NB4 (cell line): ENCODE data around the gene RGS3.

ENCODE experiments used
- DNase-seq: peaks from one replicate; pipeline ENCODE4 v3.0.0; 2010; ENCODE audit warnings: low read depth
- H3K4me3 ChIP-seq: one replicate; pipeline ENCODE4 v1.5.1; 2011; ENCODE audit warnings: mild to moderate bottlenecking, low read depth, low read length, moderate library complexity
- MYC ChIP-seq: IDR thresholded peaks from 2 replicates; pipeline ENCODE4 v1.6.1; 2011; ENCODE audit warnings: low read depth, low read length
- POLR2A ChIP-seq: IDR thresholded peaks from 2 replicates; pipeline ENCODE4 v1.6.1; 2011; ENCODE audit warnings: mild to moderate bottlenecking; ENCODE audit not compliant: insufficient read length; ENCODE audit errors: extremely low read depth
- TF ChIP-seq, protein P1 (sequence below): IDR thresholded peaks from one replicate; pipeline ENCODE4 v1.5.1; 2012; ENCODE audit warnings: low read depth, low read length
- TF ChIP-seq, protein P2 (sequence below): IDR thresholded peaks from 2 replicates; pipeline ENCODE4 v1.6.1; 2011; ENCODE audit warnings: low read depth, low read length

Gene RGS3

DNA sequence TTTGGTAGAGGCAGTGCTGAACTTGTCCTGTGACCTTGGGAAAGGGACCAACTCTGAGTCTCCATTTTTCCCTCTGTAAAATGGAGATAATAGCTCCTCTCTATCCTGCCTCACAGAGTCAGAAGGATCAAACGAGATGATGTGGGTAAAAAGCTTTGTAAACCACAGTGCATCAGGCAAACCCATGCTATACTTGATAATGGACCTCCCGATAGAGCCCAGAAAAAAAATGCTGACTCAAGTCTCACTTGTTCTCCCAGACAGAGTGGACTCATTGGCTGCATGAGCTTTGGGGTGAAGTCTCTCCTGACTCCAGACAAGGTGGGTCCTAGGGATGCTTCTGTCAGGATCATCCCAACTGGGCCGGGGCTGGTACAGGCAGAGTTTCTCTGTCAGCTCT, 32.0 kb downstream of the RGS3 start:
- TF ChIP-seq, protein P1, sequence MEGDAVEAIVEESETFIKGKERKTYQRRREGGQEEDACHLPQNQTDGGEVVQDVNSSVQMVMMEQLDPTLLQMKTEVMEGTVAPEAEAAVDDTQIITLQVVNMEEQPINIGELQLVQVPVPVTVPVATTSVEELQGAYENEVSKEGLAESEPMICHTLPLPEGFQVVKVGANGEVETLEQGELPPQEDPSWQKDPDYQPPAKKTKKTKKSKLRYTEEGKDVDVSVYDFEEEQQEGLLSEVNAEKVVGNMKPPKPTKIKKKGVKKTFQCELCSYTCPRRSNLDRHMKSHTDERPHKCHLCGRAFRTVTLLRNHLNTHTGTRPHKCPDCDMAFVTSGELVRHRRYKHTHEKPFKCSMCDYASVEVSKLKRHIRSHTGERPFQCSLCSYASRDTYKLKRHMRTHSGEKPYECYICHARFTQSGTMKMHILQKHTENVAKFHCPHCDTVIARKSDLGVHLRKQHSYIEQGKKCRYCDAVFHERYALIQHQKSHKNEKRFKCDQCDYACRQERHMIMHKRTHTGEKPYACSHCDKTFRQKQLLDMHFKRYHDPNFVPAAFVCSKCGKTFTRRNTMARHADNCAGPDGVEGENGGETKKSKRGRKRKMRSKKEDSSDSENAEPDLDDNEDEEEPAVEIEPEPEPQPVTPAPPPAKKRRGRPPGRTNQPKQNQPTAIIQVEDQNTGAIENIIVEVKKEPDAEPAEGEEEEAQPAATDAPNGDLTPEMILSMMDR = no peak
- no peak for TF ChIP-seq MYC
- TF ChIP-seq, protein P2, sequence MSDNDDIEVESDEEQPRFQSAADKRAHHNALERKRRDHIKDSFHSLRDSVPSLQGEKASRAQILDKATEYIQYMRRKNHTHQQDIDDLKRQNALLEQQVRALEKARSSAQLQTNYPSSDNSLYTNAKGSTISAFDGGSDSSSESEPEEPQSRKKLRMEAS = no peak
- no peak for TF ChIP-seq POLR2A
- no peak for DNase-seq
- no peak overlapping the region for H3K4me3 ChIP-seq

DNA sequence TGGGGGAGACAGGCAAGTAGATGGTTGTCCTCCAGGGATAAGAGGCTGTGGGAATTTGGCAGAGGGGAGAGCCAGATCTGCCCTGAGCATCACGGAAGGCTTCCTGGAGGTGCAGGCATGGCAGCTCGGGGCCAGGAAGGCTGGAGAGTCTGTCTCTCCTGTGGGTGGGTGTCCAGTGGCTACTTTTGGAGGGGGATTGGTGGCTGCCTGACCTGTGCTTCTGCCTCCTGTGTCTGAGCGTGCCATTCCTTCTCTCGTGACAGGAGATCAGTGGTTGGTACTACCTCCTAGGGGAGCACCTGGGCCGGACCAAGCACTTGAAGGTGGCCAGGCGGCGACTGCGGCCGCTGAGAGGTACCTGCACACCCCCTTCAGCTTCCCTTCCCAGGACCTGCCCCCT, 33.5 kb downstream of the RGS3 start:
- no peak for DNase-seq
- no peak for TF ChIP-seq MYC
- TF ChIP-seq, protein P1 = no peak
- TF ChIP-seq, protein P2 = no peak
- TF ChIP-seq POLR2A = no peak
- H3K4me3 ChIP-seq = no peak overlapping the region

DNA sequence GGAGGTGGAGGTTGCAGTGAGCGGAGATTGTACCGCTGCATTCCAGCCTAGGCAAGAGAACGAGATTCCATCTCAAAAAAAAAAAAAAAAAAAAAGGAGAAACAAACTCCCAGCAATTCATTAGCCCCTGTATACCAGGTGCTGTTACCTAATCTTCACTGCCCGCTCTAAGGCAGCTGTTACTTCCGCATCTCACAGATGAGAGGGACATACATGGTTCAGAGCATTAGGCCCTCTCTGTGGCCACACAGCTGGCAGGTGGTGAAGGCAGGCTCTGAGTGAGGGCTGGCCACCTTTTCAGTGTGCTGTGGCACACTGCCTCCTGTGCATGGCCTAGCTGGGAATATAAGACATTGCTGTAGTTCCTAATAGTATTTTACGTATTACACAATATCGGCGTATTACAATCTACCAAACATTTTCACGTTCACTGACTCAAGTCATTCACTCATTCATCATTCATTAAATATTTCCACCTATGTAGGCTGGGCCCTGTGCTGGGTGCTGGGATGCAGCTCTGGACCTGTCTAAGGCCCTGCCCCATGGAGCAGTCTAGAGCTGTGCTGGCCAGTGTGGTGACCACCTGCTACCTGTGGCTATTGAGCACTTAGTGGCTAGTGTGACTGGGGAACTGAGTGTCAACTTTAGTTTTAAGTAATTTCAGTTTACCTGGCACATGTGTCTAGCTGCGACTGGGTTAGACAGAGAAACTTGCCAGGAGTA, 35.8 kb downstream of the RGS3 start:
- no peak overlapping the region for H3K4me3 ChIP-seq
- no peak for DNase-seq
- TF ChIP-seq, protein P1 = no peak

DNA sequence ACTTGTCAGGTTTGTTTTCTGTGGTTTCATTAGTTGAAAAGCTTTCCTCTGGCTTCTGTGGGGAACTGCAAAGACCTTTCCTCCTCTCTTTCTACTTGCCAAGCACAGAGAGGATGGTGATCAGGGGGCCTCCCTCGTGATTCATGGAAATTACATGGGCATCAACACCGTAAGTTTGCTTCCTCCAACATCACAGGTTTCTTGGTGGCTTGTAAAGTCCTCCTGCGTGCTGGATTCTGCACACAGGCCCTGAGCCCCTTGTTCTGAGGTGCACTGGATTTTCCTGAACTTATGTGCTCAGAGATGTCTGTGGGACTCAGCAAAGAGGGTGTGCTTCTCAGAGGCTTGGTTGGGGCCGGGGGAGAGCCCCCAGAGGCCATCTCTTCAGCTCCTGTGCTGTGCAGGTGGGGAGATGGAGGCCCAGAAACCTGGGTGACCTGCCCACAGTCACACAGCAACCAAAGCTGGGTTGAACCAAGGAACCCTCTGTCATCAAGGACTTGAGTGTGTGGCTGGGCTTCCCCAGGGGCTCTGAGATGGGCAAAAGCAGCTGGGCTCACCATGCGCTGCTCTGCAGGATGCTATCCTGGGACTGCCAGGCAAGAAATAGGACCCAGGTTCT, 36.5 kb downstream of the RGS3 start:
- TF ChIP-seq, protein P1 = no peak
- H3K4me3 ChIP-seq = no peak overlapping the region
- DNase-seq = no peak

DNA sequence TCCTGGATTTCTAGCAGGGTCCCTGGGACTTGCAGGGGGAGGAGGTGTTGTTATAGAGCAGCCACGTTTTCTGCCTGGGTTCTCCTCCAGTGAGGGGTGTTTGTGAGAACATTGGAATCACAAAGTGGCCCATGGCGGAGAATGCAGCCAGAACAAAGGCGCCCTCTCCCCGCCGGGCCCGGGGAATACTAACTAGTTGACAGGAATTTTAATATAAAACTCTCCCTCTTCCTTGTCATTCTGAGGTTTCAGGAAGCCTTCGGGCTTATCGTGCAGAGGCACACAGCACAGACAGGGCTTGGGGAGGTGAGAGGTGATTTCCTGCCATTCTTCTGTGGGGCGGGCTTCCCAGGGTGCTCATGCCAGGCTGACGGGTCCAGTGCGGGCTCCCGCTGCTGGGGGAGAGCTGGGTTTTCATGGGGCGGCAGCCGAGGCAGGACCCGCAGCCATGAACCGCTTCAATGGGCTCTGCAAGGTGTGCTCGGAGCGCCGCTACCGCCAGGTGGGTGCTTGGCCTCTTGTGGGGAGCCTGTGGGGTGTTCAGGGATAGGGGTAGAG, 37.7 kb downstream of the RGS3 start:
- no peak for DNase-seq
- TF ChIP-seq POLR2A = no peak
- TF ChIP-seq, protein P2 = no peak
- TF ChIP-seq, protein P1 = no peak
- TF ChIP-seq MYC = no peak
- H3K4me3 ChIP-seq = no peak overlapping the region

DNA sequence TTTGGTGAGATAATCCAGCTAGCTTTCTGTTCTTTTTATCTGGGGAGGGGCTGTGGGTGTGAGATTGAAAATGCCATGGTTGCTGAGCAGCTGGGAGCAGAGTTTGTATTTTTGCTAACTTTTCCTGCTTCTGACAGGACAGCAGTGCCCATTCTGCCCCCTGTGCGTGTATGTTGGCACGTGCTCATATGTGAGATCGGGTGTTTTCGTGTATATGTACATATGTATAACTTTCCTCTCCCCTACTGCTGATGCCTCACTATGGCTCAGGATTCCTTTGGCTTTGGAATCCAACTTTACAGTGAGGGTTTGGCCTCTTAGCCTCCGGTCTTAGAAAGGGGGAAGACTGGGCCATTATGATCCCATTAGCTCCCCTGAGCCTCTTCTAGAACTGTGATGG, 38.3 kb downstream of the RGS3 start:
- no peak overlapping the region for H3K4me3 ChIP-seq
- TF ChIP-seq POLR2A (no peak), MYC (no peak)
- TF ChIP-seq, protein P1 = no peak
- TF ChIP-seq, protein P2 = no peak
- DNase-seq = no peak
